HK-2 (cell line): ENCODE data around the gene S100PBP.
A peak's percentile ranks its signal among the peaks of the same experiment; 100 is the strongest.
"Not testable (repeated sequence)": the region's sequence is repeated elsewhere in the genome, so short reads cannot be mapped to it uniquely, and the experiment has no call there.

Source experiments
- DNase-seq: peaks from one replicate; pipeline ENCODE4 v3.0.0-alpha.2; 2018; ENCODE audit not compliant: unreplicated experiment

S100PBP gene

GRCh38 chr1:32784817-32785216 is 32.6 kb upstream of the S100PBP start:
- no peak for DNase-seq

GRCh38 chr1:32786856-32787255 is 30.6 kb upstream of the S100PBP start:
- no peak for DNase-seq

GRCh38 chr1:32789356-32789755 is 28.1 kb upstream of the S100PBP start:
- DNase-seq: not testable (repeated sequence)

GRCh38 chr1:32791881-32792280 is 25.6 kb upstream of the S100PBP start:
- DNase-seq: no peak

GRCh38 chr1:32795763-32796162 is 21.7 kb upstream of the S100PBP start:
- DNase-seq: not testable (repeated sequence)

- DNase-seq: no peak
Measured at GRCh38 chr1:32797456-32797855, 20.0 kb upstream of the S100PBP start.

GRCh38 chr1:32798191-32798590 is 19.3 kb upstream of the S100PBP start:
- DNase-seq: no peak

GRCh38 chr1:32798679-32799416 is 18.6 kb upstream of the S100PBP start:
- DNase-seq: no peak

GRCh38 chr1:32801096-32801715 is 16.2 kb upstream of the S100PBP start:
- DNase-seq: no peak

- not testable (repeated sequence) for DNase-seq
Measured at GRCh38 chr1:32804460-32804859, 13.0 kb upstream of the S100PBP start.

- no peak for DNase-seq
Measured at GRCh38 chr1:32806290-32806689, 11.2 kb upstream of the S100PBP start.

GRCh38 chr1:32806910-32807523 is 10.4 kb upstream of the S100PBP start:
- DNase-seq: no peak

GRCh38 chr1:32808580-32808979 is 8.9 kb upstream of the S100PBP start:
- no peak for DNase-seq

- DNase-seq: no peak
Measured at GRCh38 chr1:32810358-32810757, 7.1 kb upstream of the S100PBP start.

GRCh38 chr1:32811265-32811664 is 6.2 kb upstream of the S100PBP start:
- no peak for DNase-seq

GRCh38 chr1:32811917-32812316 is 5.5 kb upstream of the S100PBP start:
- no peak for DNase-seq

GRCh38 chr1:32813941-32814739 is 3.3 kb upstream of the S100PBP start:
- no peak for DNase-seq

- DNase-seq: no peak
Measured at GRCh38 chr1:32816676-32817158, 736 bp upstream of the S100PBP start.

GRCh38 chr1:32817815-32818786 is 648 bp downstream of the S100PBP start:
- DNase-seq: peak; percentile 85

GRCh38 chr1:32818804-32819541 is 1.5 kb downstream of the S100PBP start:
- DNase-seq: peak; percentile 4
